HCT116 (cell line): ENCODE measurements around the gene RAB9A.

Experiments
- CTCF ChIP-seq, 3 experiments: fragments of 200-600 bp in 1 of 3; sonication (generic) in 1 of 3; IDR thresholded peaks in 2 of 3; conservative IDR thresholded peaks in 1 of 3; 2 replicates each; pipeline ENCODE4 v1.5.1; 2012 to 2017; ENCODE audit warnings: low read depth in 2 of 3, low read length in 2 of 3, antibody characterized with exemption in 1 of 3, borderline replicate concordance in 1 of 3, control low read depth in 1 of 3, mild to moderate bottlenecking in 1 of 3, mixed read lengths in 1 of 3, mixed run types in 1 of 3, moderate library complexity in 1 of 3; ENCODE audit not compliant: insufficient read depth in 1 of 3
- EGR1 ChIP-seq: IDR thresholded peaks from 2 replicates; pipeline ENCODE4 v1.6.1; 2012; ENCODE audit warnings: low read depth
- TCF7L2 ChIP-seq: IDR thresholded peaks from 2 replicates; pipeline ENCODE4 v1.7.0; 2011; ENCODE audit warnings: borderline replicate concordance, inconsistent platforms; ENCODE audit not compliant: insufficient read depth, insufficient read length; ENCODE audit errors: extremely low read depth

DNA sequence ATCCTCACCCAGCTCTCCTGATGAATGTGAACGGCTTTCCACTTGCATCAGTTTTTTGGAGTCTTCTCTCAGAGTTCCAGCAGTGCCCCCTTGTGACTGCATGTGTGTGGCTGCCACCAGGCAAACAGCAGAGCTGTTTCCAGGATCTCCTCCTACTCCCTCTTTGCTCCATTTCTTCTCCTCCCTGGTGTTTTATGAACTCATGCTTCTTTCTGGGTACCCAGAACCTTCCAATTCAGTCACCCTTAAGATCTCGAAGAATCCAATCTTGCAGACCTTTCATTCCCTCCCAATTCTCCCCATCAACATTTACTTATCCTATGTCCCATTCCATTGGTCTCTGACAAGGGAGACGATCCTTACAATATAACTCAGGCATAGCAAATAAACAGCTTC lies 42.8 kb upstream of the RAB9A start:
- TF ChIP-seq TCF7L2: no peak
- no peak for TF ChIP-seq EGR1
- TF ChIP-seq CTCF (IDR thresholded peaks at IDR 0.05 in 2 of 3, conservative IDR thresholded peaks at IDR 0.05 in 1 of 3; ENCODE audit: borderline replicate concordance in 1 of 3, insufficient read depth in 1 of 3, low read depth in 2 of 3, low read length in 2 of 3): peak; percentile 54 to 67 (median 65)
